Body of pancreas (tissue), 4 donors: ENCODE results near the gene TRAFD1. TPM values are rescaled to one million over a fixed set of nuclear protein-coding genes. Genes with fewer than 3 reads are reported as not detected.
"Not testable (repeated sequence)": the region's sequence is repeated elsewhere in the genome, so short reads cannot be mapped to it uniquely, and the experiment has no call there.

Experiments
- ATAC-seq: fragments of 150-250 bp; one replicate; pipeline ENCODE4 v1.9.1; 2016
- DNase-seq, 4 donors: peaks; one replicate each; pipeline ENCODE4 v3.0.0-alpha.2; 2019
- H3K27ac ChIP-seq, 4 donors: fragments of 200-600 bp; sonication (generic); 1 replicate in 3 of 4; 2 replicates in 1 of 4; pipeline versions ENCODE4 v1.5.1 to v1.6.1; 2016 to 2019; ENCODE audit warnings: mild to moderate bottlenecking in 1 of 4, mixed read lengths in 1 of 4, moderate library complexity in 1 of 4
- H3K27me3 ChIP-seq, 2 donors: fragments of 200-600 bp; sonication (generic); one replicate each; pipeline ENCODE4 v1.6.0; 2016; ENCODE audit warnings: mild to moderate bottlenecking in 1 of 2
- H3K36me3 ChIP-seq, 2 donors: fragments of 200-600 bp; sonication (generic); replicated peaks in 1 of 2; 2 replicates each; pipeline ENCODE4 v1.5.1; 2016; ENCODE audit warnings: low read depth in 2 of 2; ENCODE audit not compliant: insufficient read depth in 1 of 2
- H3K4me1 ChIP-seq: fragments of 200-600 bp; sonication (generic); one replicate; pipeline ENCODE4 v1.6.0; 2016
- H3K4me3 ChIP-seq, 2 donors: fragments of 200-600 bp; sonication (generic); 1 replicate in 1 of 2; 2 replicates in 1 of 2; pipeline ENCODE4 v1.5.1; 2016 to 2019
- H3K9me3 ChIP-seq, 3 donors: fragments of 200-600 bp; sonication (generic); 1 replicate in 2 of 3; 2 replicates in 1 of 3; pipeline ENCODE4 v1.5.1; 2016
- POLR2A ChIP-seq, 3 donors: fragments of 450-650 bp; IDR thresholded peaks; one replicate each; pipeline ENCODE4 v1.6.1; 2016; ENCODE audit warnings: antibody characterized with exemption in 3 of 3, mild to moderate bottlenecking in 2 of 3
- WGBS, 2 donors: methylation state at CpG; one replicate each; pipeline ENCODE4 v1.1.5; 2017; 5-methylcytosine and 5-hydroxymethylcytosine counted together
- intact Hi-C: fragments of 100-400 bp; cut with DNase I; formaldehyde crosslinking; loops from one replicate; pipeline ENCODE4 v1.15.1; 2023
- total RNA-seq, 2 donors: library from RNA; depleted of rRNA; stranded (reverse); fragments of >200 nt; gene quantifications; one replicate each; pipeline ENCODE4 v1.1.0, GENCODE V29; 2016
- TF ChIP-seq, protein P1 (sequence below), 7 experiments: fragments of 450-650 bp in 4 of 7; fragments of 200-600 bp in 3 of 7; sonication (generic) in 3 of 7; IDR thresholded peaks; one replicate each; pipeline ENCODE4 v1.5.1; 2016 to 2019; ENCODE audit warnings: antibody characterized with exemption in 7 of 7

The TRAFD1 gene
- total RNA-seq, 2 donors from 2014 or later = 13.2 to 15.3 TPM

DNA sequence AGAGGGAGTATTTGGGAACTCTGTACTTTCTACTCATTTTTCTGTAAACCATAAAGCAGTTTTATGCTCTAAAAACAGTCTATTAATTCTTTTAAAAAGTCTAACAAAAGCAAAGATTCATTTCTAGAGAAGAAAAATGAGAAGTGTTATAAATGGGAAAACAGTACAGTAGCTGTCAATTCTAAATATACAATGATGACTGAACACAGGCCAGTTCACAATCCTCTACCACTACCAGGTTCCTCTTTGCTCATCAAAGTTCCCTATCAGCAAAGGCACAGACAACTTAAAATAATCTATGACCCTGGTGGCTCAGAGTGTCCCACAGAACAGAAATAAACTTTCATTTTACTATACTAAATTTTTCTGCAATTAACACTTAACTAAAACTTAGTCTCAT is 29.3 kb upstream of the TRAFD1 start:
- Histone ChIP-seq H3K36me3 (peaks cover 0 to 3% of the 10 kb centered on the region in 2 donors), H3K4me1 (peaks cover 6% of the 10 kb centered on the region), H3K4me3 (no peak overlapping the region), H3K9me3 (no peaks in the 10 kb centered on the region), H3K27me3 (no peaks in the 10 kb centered on the region), H3K27ac (no peak overlapping the region)
- intact Hi-C loops = no loop called here
- no peak for DNase-seq
- no peak for ATAC-seq
- TF ChIP-seq POLR2A (IDR thresholded peaks at IDR 0.05) = no peak
- TF ChIP-seq, protein P1, sequence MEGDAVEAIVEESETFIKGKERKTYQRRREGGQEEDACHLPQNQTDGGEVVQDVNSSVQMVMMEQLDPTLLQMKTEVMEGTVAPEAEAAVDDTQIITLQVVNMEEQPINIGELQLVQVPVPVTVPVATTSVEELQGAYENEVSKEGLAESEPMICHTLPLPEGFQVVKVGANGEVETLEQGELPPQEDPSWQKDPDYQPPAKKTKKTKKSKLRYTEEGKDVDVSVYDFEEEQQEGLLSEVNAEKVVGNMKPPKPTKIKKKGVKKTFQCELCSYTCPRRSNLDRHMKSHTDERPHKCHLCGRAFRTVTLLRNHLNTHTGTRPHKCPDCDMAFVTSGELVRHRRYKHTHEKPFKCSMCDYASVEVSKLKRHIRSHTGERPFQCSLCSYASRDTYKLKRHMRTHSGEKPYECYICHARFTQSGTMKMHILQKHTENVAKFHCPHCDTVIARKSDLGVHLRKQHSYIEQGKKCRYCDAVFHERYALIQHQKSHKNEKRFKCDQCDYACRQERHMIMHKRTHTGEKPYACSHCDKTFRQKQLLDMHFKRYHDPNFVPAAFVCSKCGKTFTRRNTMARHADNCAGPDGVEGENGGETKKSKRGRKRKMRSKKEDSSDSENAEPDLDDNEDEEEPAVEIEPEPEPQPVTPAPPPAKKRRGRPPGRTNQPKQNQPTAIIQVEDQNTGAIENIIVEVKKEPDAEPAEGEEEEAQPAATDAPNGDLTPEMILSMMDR (IDR thresholded peaks at IDR 0.05) = no peak

DNA sequence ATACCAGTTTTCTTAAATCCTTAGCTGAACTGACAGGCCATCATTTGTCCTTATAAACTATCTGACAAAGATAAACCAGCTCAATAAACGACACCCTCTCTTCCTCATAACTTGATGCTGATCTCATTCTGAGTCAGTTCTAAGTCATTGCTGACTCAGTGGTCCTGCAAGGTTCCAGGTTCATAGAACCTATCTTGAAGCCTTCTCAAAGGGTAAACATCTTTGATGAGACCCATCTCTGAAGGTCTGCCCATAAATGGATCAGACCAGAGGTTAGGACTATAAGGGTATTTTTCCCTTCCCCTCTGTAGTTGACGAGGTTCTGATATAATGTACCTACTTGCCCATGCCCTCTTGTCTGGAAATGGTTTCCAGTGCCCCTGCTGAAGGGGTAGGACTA is 28.7 kb upstream of the TRAFD1 start:
- DNase-seq (no peak), ATAC-seq (no peak)
- intact Hi-C loops = no loop called here
- Histone ChIP-seq H3K27me3 (no peaks in the 10 kb centered on the region), H3K4me1 (peaks cover 6% of the 10 kb centered on the region), H3K36me3 (peaks cover 0 to 2% of the 10 kb centered on the region in 2 donors), H3K4me3 (no peak overlapping the region), H3K27ac (peak overlapping the region in 1 of 4 donors; percentile 10), H3K9me3 (no peaks in the 10 kb centered on the region)
- WGBS, 2 donors = 42 to 55% methylated on average over 2 of the region's 2 CpGs
- TF ChIP-seq POLR2A (IDR thresholded peaks at IDR 0.05) = no peak
- TF ChIP-seq, protein P1 (IDR thresholded peaks at IDR 0.05) = no peak

DNA sequence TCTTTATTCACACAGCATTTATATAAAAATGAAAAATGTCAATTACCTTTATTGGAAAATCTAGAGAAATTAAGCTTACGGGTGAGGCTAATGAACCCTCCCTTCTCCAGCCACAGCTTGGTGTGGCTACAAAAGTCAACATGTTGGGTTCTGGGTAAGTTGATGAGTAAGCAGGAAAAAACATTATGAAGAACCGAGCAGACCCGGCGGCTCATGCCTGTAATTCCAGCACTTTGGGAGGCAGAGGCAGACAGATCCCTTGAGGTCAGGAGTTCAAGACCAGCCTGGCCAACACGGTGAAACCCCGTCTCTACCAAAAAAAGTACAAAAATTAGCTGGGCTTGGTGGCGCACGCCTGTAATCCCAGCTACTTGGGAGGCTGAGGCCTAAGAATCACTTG is 27.7 kb upstream of the TRAFD1 start:
- H3K9me3 ChIP-seq = no peaks in the 10 kb centered on the region
- peaks cover 6% of the 10 kb centered on the region for H3K4me1 ChIP-seq
- ATAC-seq = no peak
- H3K27me3 ChIP-seq = no peaks in the 10 kb centered on the region
- H3K4me3 ChIP-seq = no peak overlapping the region
- no peak overlapping the region for H3K27ac ChIP-seq
- no peak for DNase-seq
- TF ChIP-seq, protein P1 (IDR thresholded peaks at IDR 0.05) = no peak
- no peak for TF ChIP-seq POLR2A (IDR thresholded peaks at IDR 0.05)
- 94% methylated on average over 8 of the region's 8 CpGs for WGBS, 2 donors
- intact Hi-C loops = no loop called here
- peaks cover 0 to 2% of the 10 kb centered on the region in 2 donors for H3K36me3 ChIP-seq

DNA sequence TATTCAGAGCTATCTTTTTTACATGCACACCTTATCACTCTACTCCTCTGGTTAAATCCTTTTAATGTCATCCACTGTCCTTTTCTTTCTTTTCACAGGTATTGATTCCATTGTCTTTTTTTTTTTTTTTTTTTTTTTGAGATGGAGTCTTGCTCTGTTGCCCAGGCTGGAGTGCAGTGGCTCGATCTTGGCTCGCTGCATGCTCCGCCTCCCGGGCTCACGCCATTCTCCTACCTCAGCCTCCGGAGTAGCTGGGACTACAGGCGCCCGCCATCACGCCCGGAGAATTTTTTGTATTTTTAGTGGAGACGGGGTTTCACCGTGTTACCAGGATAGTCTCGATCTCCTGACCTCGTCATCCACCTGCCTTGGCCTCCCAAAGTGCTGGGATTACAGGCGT is 24.9 kb upstream of the TRAFD1 start:
- H3K36me3 ChIP-seq, intact Hi-C loops, ATAC-seq, H3K27ac ChIP-seq, H3K4me3 ChIP-seq, H3K27me3 ChIP-seq, H3K9me3 ChIP-seq, DNase-seq, H3K4me1 ChIP-seq: not testable (repeated sequence)
- 97 to 98% methylated on average over 15 of the region's 15 CpGs for WGBS, 2 donors

DNA sequence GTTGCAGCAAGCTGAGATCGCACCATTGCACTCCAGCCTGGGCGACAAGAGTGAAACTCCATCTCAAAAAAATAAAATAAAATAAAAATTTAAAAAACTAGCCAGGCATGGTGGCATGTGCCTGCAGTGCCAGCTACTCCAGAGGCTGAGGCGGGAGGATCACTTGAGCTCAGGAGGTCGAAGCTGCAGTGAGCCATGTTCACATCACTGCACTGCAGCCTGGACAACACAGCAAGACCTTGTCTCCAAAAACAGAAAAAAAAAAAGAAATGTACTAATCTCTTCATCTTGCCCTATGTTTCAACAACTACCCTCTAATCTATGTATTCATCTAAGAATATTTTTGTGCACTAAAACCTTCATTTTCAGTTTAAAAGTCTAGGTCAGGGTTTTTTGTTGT is 23.2 kb upstream of the TRAFD1 start:
- Histone ChIP-seq H3K9me3 (no peaks in the 10 kb centered on the region), H3K27ac (no peak overlapping the region), H3K27me3 (no peaks in the 10 kb centered on the region), H3K4me1 (peaks cover 18% of the 10 kb centered on the region), H3K4me3 (no peak overlapping the region), H3K36me3 (peaks cover 0 to 2% of the 10 kb centered on the region in 2 donors)
- WGBS, 2 donors = 92 to 95% methylated on average over 4 of the region's 4 CpGs
- intact Hi-C loops = no loop called here
- TF ChIP-seq POLR2A (IDR thresholded peaks at IDR 0.05) = no peak
- TF ChIP-seq, protein P1 (IDR thresholded peaks at IDR 0.05) = no peak
- no peak for DNase-seq
- no peak for ATAC-seq

DNA sequence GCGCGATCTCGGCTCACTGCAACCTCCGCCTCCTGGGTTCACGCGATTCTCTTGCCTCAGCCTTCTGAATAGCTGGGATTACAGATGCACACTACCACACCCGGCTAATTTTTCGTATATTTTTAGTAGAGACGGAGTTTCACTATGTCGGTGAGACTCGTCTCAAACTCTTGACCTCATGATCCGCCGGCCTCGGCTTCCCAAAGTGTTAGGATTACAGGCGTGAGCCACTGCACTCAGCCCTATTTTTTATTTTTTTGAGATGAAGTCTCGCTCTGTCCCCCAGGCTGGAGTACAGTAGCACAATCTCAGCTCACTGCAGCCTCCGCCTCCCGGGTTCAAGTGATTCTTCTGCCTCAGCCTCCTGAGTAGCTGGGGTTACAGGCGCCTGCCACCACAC is 22.6 kb upstream of the TRAFD1 start:
- H3K27me3 ChIP-seq, H3K27ac ChIP-seq, ATAC-seq, intact Hi-C loops, H3K36me3 ChIP-seq, H3K9me3 ChIP-seq, DNase-seq, H3K4me3 ChIP-seq: not testable (repeated sequence)
- WGBS, 2 donors = 93% methylated on average over 19 of the region's 19 CpGs
- H3K4me1 ChIP-seq = peaks cover 24% of the 10 kb centered on the region
